Neural crest cell (in vitro differentiated cells): ENCODE data around the gene PDIA3. TPM values are rescaled to one million over a fixed set of nuclear protein-coding genes. Genes with fewer than 3 reads are reported as not detected.

ENCODE experiments used
- DNase-seq: peaks from one replicate; pipeline ENCODE4 v3.0.0; 2021; ENCODE audit warnings: low read depth, mixed read lengths, low spot score
- H3K27ac Mint-ChIP-seq: one replicate; pipeline ENCODE4 v1.8.0; 2021; ENCODE audit warnings: mild to moderate bottlenecking, mixed read lengths; ENCODE audit not compliant: unreplicated experiment
- H3K27me3 Mint-ChIP-seq: 2 replicates; pipeline ENCODE4 v1.8.0; 2021; ENCODE audit warnings: low read depth, mild to moderate bottlenecking, mixed read lengths
- H3K36me3 Mint-ChIP-seq: 2 replicates; pipeline ENCODE4 v1.8.0; 2021; ENCODE audit warnings: low read depth, mild to moderate bottlenecking, mixed read lengths
- H3K4me1 Mint-ChIP-seq: 2 replicates; pipeline ENCODE4 v1.8.0; 2021; ENCODE audit warnings: mixed read lengths
- H3K4me3 Mint-ChIP-seq: one replicate; pipeline ENCODE4 v1.8.0; 2021; ENCODE audit warnings: mild to moderate bottlenecking, mixed read lengths
- H3K9me3 Mint-ChIP-seq: 2 replicates; pipeline ENCODE4 v1.8.0; 2021; ENCODE audit warnings: mixed read lengths
- total RNA-seq: library from RNA; stranded (reverse); gene quantifications from 2 replicates; pipeline ENCODE4 v1.2.1, GENCODE V29; 2021
- TF ChIP-seq, protein P1 (sequence below): fragments of 200-600 bp; sonication (generic); conservative IDR thresholded peaks from 2 replicates; pipeline ENCODE4 v1.5.0; 2021; ENCODE audit warnings: antibody characterized with exemption, mild to moderate bottlenecking

Gene PDIA3
- total RNA-seq, 1 donor from 2014 or later, result 351 TPM

DNA sequence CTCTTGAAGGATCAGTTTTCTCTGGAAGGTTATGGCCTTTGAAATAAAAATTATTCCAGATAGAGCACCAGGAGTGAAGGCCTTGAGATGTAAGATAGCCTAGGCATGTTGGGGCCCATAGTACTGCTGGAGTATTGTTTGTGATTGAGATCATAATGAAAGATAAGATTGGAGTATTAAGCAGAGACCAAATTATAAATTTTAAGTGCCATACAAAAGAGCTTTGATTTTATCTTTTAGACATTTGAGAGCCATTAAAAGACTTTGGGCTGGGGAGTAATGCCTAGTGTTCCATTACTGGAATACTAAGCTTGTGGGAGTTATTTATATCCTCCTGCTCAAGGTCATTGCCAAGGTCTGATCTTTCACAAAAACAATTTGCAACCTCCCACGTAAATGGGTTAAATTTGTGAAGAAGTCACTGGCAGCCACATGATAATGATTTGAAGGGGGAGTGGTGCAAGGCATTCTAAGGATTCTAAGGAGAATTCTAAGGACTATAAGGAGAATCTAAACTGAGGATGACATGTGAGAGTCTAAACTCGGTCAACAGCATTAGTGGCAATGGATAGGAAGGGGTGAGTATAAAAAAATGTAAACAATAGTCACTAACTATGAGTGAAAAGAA is 17.7 kb downstream of the PDIA3 start:
- TF ChIP-seq, protein P1, sequence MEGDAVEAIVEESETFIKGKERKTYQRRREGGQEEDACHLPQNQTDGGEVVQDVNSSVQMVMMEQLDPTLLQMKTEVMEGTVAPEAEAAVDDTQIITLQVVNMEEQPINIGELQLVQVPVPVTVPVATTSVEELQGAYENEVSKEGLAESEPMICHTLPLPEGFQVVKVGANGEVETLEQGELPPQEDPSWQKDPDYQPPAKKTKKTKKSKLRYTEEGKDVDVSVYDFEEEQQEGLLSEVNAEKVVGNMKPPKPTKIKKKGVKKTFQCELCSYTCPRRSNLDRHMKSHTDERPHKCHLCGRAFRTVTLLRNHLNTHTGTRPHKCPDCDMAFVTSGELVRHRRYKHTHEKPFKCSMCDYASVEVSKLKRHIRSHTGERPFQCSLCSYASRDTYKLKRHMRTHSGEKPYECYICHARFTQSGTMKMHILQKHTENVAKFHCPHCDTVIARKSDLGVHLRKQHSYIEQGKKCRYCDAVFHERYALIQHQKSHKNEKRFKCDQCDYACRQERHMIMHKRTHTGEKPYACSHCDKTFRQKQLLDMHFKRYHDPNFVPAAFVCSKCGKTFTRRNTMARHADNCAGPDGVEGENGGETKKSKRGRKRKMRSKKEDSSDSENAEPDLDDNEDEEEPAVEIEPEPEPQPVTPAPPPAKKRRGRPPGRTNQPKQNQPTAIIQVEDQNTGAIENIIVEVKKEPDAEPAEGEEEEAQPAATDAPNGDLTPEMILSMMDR, result no peak
- H3K27ac Mint-ChIP-seq, result no peak overlapping the region
- H3K27me3 Mint-ChIP-seq, result no peaks in the 10 kb centered on the region
- H3K4me1 Mint-ChIP-seq, result no peaks in the 10 kb centered on the region
- no peak for DNase-seq
- no peak overlapping the region for H3K4me3 Mint-ChIP-seq
- H3K9me3 Mint-ChIP-seq, result no peaks in the 10 kb centered on the region
- peaks cover 19% of the 10 kb centered on the region for H3K36me3 Mint-ChIP-seq

DNA sequence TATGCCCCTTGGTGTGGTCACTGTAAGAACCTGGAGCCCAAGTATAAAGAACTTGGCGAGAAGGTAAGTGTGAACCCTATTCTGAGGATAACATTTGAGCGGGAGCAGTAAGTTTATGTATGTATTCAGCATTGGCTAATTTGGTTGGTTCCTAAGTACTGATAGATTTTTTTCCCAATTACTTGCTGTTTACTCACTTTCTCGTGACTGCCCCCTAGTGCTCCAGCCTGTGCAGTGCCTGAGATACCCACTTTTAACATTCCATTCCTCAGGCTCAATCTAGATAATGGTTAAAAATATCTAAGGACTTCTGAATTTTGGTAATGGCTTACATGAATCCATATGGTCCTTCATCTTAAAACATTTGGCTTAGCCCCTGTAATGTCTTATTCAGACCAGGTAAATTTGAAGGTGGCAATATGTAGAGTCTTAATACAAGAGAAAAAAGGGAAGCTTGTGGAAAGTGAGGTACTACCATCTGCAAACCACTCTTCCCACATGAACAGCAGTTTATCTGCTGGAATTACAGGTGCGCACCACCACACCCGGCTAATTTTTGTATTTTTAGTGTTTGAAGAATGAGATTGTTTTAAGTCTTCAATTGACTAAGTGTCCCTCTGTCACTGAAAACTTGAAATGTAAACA is 23.5 kb downstream of the PDIA3 start:
- Mint-ChIP-seq H3K36me3 (peaks cover 31% of the 10 kb centered on the region), H3K4me3 (no peak overlapping the region), H3K27ac (no peak overlapping the region), H3K27me3 (no peaks in the 10 kb centered on the region), H3K4me1 (no peaks in the 10 kb centered on the region), H3K9me3 (no peaks in the 10 kb centered on the region)
- peak; percentile 64 for DNase-seq
- TF ChIP-seq, protein P1, result peak; percentile 86

DNA sequence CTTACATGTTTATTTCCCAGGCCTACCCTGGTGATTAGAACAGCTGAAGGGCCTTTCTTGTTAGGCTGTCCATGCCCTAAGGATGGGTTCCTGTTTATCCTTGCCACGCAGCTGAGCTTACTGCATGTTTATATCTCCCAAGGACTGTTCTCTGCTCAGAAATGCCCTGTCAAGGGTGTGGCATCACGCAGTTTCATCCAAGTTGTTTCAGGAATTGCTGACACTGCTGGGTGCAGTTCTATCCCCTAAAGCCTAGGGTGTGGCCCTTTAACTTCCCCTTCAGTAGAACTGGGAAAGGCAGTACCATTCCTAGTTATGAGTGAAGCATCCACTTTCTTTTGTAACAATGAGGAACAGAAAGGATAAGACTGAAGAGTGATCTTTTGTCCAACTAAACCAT is 25.6 kb downstream of the PDIA3 start:
- TF ChIP-seq, protein P1, result no peak
- Mint-ChIP-seq H3K27me3 (peaks cover 12% of the 10 kb centered on the region), H3K36me3 (peaks cover 25% of the 10 kb centered on the region), H3K4me1 (no peaks in the 10 kb centered on the region), H3K27ac (no peak overlapping the region), H3K9me3 (no peaks in the 10 kb centered on the region), H3K4me3 (no peak overlapping the region)
- no peak for DNase-seq

DNA sequence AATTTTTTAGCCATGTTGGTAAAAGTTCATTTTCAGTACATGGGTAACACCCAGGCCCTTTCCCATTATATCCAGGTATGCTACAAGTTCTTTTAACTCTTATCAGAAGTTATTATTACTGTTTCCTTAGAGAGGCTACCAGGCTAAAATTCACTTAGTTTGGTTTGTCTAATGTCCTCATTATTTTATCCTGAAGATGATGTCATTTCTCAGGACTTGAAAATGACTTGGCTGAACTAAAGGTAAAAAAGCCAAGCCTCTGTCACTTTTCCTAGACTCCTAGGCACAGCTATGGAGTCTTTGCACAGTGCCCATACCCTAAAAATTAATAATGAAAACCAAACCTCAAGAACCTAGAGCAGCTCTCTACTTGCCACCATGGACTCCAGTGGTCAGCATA is 26.4 kb downstream of the PDIA3 start:
- H3K27ac Mint-ChIP-seq, result no peak overlapping the region
- no peak for DNase-seq
- peaks cover 7% of the 10 kb centered on the region for H3K4me1 Mint-ChIP-seq
- peaks cover 25% of the 10 kb centered on the region for H3K36me3 Mint-ChIP-seq
- H3K9me3 Mint-ChIP-seq, result no peaks in the 10 kb centered on the region
- no peak overlapping the region for H3K4me3 Mint-ChIP-seq
- TF ChIP-seq, protein P1, result no peak
- peaks cover 19% of the 10 kb centered on the region for H3K27me3 Mint-ChIP-seq

DNA sequence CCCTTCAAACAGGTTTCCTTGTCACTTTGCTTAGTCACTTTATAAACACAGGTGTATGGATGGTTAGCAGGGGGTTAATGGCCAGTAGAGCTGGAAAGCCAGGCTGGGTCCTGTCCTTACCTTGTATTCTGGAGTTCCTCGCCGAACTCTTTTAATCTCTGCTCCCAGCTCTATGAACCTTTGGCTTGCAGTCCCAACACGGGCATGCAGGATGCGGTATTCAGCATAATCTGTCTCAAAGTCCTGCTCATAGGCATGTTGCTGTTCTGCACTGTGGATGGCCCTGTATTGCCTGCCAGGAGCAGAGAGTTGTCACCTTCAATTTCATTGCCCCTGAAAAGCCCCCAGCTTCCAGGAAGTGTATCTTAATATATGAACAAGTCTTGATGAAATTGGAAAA is 27.8 kb downstream of the PDIA3 start:
- Mint-ChIP-seq H3K4me3 (peak overlapping the region; percentile 45), H3K27me3 (peaks cover 19% of the 10 kb centered on the region), H3K9me3 (no peaks in the 10 kb centered on the region), H3K36me3 (peaks cover 21% of the 10 kb centered on the region), H3K27ac (no peak overlapping the region), H3K4me1 (peaks cover 8% of the 10 kb centered on the region)
- no peak for DNase-seq
- TF ChIP-seq, protein P1, result no peak
